ENCODE measurements around the gene PLEKHG5.

PLEKHG5 gene

GRCh38 chr1:6509919-6510291, 18.4 kb upstream of the PLEKHG5 start:
- DNase-seq: peak; percentile 64

DNA sequence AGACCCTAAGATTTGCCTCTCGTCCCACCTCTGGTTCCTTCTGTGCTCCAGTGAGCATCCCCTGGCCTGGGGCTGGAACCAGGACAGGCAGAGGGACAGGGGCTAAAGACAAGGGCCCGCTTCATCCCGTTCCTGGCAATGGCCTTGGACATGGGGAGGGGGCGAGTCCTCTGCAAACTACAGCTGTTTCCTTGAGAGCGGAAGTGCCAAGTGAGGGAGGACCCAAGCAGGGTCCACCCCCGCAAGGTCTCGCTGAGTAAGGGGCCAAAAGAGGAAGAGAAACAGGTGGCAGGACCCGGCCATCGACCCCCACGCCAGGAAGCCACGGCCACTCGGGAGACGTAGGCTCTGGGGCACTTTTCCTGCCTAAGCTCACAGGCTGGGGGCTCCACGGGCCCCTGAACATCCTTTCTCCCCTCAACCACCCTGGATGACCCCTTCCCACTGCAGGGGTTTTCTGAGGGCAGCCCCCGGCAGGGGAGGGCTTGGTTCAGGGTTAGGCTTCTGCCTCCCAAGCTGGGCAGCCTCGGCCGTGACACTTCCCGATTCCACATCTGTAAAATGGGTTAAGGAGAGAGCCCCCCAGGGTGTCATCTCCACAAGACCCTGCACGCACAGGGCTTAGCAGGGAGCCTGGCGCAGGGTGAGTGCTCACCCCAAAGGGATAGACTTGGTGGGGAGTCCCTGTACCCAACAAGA, 17.9 kb upstream of the PLEKHG5 start:
- DNase-seq: peak; percentile 27

GRCh38 chr1:6508816-6509189, 17.3 kb upstream of the PLEKHG5 start:
- no peak for DNase-seq

- no peak for DNase-seq
Measured at GRCh38 chr1:6508154-6508815, 16.8 kb upstream of the PLEKHG5 start.

DNA sequence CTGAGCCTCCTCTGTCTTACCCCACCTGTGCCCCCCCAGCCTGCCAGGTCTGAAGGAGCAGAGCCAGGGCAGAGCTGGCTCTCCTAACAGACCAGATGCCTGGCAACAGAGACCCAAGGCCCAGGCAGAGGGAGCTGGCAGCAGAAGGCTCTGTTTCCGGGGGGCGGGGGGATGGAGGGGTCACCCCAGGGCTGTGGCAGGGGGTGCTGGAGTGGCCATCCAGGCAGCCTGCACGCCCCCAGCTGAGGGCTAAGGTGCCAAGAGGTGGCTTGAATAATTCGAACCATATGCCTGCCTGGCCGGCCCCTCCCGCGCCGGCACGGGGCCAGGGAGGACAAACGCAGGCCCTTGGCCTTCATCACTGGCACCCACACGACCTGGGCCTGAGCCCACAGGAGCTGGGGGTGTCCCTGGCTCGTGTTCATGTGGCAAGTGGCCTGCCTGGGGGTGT, 16.0 kb upstream of the PLEKHG5 start:
- DNase-seq: no peak

- DNase-seq: peak; percentile 54
Measured at GRCh38 chr1:6507037-6507428, 15.6 kb upstream of the PLEKHG5 start.

DNA sequence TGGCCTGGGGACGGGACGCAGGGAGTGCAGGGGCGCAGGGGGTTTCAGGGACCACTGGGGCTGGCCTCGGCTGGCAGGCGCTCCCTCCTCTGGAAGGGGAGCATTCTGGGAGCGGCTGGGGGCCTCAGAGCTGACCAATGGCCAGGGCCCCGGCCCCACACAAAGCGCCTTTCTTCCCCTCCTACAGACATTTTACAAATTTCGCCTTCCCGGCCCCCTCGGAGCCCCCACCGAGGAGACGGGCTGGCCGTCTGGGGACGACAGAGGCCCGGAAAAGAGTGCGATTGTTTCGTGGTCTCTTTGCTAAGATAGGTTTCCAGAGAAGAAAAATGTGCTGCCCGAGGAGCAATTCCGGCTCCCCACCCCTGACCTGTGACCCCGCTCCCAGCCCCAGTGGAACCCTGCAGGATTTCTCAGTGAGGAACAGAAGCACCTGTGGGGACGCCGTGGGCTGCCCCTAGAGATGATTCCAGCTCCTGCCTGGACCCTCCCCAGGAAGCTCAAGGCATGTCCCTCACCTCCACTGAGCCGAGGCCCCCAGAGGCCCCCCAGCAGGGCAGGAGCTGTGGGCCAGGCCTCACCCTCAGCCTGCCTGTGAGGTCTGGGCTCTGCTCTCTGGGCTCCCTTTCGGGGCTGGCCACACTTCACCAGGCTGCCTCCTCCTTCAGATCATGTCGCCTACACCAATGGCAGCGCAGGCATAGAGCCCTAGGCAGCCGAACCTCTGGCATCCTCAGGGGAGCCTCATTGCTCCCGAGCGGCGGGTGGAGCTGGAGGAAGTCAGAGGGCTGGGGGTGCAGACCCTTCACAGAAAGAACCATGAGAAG, 15.0 kb upstream of the PLEKHG5 start:
- no peak for DNase-seq

DNA sequence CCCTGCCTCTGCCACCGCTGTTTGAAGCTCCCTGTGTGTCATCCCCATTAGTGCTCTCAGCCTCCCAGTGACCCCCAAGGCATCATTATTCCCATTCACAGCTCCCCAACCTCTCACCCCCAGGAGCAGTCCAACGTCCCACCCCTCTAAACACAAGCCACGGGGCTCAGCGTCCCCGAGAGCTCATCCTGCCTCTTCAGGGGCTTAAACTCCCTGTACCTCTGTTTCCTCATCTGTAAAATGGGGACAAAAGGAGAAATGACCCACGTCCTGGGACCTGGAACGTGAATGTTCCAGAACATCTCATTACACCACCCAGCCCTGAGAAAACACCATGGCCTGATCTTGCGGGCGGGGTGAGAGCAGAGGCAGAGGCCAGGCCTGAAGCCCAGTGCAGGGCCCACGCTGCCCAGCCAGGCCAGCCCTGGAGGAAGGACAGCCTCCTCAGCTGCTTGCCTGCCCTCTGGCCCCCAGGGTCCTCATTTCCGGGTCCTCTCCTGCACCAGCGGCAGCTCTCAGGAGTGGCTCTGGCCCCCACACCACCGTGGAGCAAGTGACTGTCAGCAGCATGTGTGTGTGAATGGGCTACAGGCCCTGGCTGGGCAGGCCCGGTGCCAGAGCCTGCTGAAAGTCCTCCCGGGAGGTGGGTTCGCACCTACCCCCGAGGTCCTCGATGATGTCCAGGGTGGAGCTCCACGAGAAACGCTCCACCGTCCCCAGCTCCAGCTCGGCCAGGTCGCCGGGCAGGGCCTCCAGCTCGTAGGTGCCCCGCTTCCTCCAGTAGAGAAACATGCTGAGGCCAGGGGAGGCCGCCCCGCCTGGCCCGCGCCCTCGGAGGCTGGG, 14.1 kb upstream of the PLEKHG5 start:
- DNase-seq: no peak

- no peak for DNase-seq
Measured at GRCh38 chr1:6504887-6505286, 13.4 kb upstream of the PLEKHG5 start.

DNA sequence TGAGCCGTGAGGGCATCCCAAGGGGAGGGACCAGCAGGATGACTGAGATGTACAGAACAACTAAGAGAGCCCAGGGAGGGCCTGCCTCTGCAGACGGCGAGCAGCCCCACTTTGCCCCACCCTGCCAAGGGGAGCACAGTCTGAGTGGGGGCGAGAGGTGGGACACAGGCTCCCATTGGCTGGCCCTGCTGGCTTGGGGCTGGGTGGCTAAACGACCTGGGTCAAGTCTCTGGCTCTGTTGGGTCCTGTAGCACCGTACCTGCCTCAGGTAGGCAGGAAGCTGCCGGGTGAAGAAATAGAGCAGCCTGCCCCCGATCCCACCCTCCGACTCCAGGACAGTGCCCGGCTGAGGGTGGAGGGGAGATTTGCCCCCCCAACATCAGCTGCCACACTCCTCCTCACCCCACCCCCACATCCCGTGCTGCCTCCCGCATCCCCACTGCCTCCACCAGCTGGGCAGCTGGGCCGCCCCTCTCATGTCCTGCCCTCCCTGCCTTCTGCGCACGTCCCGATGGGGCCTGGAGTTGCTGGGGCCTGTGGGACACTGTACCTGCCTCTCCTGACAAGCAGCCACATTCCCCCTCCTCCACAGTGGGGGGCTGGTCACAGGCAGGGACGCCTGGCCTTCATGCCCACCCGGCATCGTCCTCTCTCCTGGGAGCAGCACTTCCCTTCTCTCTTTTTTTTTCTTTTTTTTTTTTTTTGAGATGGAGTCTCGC, 12.6 kb upstream of the PLEKHG5 start:
- no peak for DNase-seq

DNA sequence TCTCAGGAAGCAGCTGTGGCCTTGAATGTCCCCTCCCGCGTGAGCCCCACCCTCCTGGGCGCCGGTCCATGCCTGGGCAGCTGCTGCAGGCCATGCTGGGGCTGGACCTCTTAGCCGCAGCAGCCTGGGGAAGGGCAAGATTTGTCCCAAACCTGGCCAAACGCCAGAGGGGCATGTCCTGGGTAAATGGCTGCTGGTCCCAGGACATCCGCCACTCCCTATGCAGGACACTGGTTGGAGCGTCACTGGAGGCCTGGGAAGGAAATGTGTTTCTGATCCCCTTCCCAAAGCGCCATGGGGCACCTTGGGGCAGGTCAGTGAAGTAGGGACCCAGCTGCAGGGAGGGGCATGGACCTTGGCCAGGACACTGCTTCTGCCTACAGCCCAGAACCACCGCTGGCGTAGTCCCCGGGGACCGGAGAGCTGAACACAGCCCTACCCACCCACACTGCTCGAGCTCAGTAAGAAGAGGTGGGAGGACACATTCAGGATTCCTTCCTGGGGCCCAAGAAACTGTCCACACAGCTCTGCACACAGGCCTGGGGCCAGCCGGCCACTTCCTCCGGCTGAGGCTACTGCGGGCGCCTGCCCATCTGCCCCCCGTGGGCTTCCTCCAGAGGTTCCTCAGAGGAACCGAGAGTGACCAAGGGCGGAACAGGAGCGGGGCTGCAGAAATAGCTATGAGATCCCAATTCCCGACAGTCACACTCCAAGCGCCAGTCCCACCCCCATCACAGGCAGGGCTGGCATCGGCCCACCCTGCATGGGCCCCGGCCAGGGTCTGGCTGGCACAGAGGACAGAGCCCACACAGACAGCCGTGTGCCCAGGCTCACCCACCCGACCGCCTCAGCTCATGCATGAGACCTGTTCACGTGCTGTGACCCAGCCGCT, 10.8 kb upstream of the PLEKHG5 start:
- DNase-seq: peak; percentile 19

- DNase-seq: no peak
Measured at GRCh38 chr1:6501279-6501813, 9.9 kb upstream of the PLEKHG5 start.

GRCh38 chr1:6500544-6501278, 9.2 kb upstream of the PLEKHG5 start:
- no peak for DNase-seq

GRCh38 chr1:6499296-6499695, 7.8 kb upstream of the PLEKHG5 start:
- DNase-seq: no peak

DNA sequence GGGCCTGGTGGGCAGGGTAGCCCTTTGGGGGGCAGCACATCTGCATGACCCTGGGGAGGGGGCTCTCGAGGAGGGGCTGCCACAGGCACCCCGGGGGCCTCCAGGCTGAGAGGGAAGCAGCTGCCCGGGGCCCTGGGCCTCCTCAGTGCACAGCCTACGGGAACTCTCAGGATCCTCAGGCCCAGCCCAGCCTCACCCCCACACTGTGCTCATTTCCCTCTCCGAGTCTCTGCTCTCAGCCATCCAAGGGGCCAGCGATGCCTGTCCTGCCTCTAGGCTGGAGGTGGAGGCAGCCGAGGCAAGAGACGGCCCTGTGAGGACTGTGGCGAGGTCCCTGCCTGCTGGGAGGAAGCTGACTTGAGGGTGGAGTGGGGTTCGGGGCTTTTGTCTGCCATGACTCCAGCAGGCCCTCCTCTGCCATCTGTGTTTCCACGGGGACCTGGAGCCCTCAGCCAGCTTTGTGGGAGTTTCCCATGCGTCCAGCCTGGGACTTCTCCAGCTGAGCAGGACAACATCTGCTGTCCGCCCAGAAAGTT, 7.2 kb upstream of the PLEKHG5 start:
- DNase-seq: no peak

DNA sequence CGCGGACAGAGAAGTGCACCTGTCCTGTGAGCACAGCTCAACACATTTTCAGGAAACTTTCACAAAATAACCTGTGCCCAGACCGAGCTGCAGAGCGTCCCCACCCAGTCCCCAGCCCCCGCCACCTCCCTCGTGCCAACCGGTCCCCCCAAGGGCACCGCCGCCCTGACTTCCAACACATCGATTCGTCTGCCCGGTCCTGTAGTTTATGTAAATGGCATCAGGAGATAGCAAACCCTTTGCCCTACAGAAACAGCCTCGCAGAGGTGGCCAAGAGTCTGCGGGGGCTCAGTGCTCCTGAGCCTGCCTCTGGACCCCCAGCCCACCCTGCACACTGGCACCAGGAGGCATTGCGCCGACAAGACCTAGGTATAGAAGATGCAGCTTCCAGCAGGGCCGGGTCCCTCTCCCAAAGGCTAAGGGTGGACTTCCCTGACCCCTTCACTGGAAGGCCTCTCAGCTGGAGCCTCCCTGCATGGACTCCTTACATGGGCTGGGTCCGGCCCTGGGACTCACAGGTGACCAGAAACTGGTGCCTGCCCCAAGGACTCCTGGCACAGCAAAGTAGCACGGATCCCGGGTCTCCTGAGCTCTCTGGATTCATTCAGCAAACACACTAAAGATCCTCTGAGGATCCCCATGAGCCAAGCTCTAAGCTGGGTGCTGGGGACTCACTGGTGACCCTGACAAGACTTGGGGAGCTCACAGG, 6.6 kb upstream of the PLEKHG5 start:
- no peak for DNase-seq

DNA sequence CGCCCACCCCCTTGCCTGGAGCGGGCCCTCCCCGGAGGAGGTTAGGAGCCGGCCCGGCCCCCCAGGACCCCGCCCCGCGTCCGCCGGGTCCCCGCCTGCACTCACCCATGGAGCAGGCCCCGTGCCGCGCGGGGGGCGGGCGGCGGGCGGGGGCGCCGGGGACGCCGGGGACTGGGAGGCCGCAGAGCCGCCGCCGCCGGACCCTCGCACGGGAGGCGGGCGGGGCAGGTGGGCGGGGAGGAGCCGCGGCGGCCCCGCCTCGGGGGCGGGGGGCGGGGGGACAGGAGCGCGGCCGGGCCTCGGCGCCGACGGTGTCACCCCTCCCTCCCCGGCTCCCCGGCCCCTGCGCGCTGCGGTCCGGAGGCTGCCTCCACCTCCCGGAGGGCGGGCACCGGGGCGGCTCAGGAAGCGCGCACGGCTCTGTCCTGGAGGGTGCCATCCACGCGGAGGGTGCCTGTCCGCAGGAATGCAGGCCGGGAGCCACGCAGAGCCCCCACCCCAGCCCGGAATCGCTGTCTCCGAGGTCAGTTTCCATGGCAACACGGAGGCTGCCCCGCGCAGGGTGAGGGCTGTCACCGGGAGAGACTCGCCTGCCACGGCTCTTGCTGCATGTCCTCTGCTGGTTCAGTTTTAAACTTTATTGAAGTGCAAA, 5.9 kb upstream of the PLEKHG5 start:
- peak; percentile 9 for DNase-seq

- no peak for DNase-seq
Measured at GRCh38 chr1:6496890-6497214, 5.4 kb upstream of the PLEKHG5 start.

DNA sequence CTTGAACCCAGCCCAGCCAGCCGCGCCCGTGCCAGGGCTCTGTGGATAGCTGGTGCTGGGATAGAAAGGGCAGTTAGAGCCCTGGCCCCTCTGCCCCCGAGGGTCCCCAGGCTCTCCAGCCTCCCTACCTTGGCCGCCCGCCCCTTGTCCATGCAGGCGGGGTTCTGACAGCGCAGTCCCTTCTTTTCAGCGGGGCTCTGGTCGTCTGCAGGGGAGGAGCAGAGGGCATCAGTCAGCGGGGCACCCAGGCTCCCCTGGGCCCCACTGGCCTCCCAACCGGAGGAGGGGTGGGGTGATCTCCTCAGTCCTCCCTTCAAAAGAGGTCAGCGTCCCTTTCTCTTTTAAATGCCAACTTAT, 4.9 kb upstream of the PLEKHG5 start:
- no peak for DNase-seq
